GM12878 (cell line): ENCODE data around the gene COX10. TPM values are rescaled to one million over a fixed set of nuclear protein-coding genes. Genes with fewer than 3 reads are reported as not detected.

Experiments
- ATAC-seq: fragments of 200-7000 bp; cut with Tn5 transposase; 3 replicates; pipeline ENCODE4 v1.9.1; 2020; ENCODE audit warnings: mild to moderate bottlenecking, moderate library complexity
- BruUV-seq: library from RNA; stranded (reverse); fragments of 400-500 nt; replicated peaks from 2 replicates; lab custom pipeline; 2021; lab: Mats Ljungman, UMichigan
- CTCF ChIA-PET: fragments of 300-600 bp; sonication (Branson Sonifier 250); formaldehyde crosslinking; extraction: SDS; loops from one replicate; lab custom pipeline; 2021; ENCODE audit warnings: inconsistent platforms; lab: Yijun Ruan, JAX
- POLR2A ChIA-PET: fragments of 350-600 bp; formaldehyde crosslinking; extraction: SDS; loops from one replicate; lab custom pipeline; 2021; ENCODE audit warnings: inconsistent platforms; lab: Charles Lee
- RAD21 ChIA-PET: fragments of 300-600 bp; sonication (Branson Sonifier 250); formaldehyde crosslinking; loops from one replicate; lab custom pipeline; 2023; ENCODE audit warnings: antibody characterized with exemption; ENCODE audit not compliant: unreplicated experiment; lab: Charles Lee
- SMC1A ChIA-PET: fragments of 300-600 bp; sonication (Branson Sonifier 250); formaldehyde crosslinking; loops from one replicate; lab custom pipeline; 2023; ENCODE audit not compliant: unreplicated experiment, uncharacterized antibody; lab: Charles Lee
- DNase-seq: peaks from one replicate; pipeline ENCODE4 v3.0.0-alpha.2; 2011; ENCODE audit warnings: low read depth, low spot score
- FAIRE-seq: peaks from 3 replicates; lab custom pipeline; 2011; peaks lifted over from hg19 to GRCh38; lab: Jason Lieb, UNC
- H2AFZ ChIP-seq: 2 replicates; pipeline ENCODE4 v1.6.0; 2011; ENCODE audit warnings: low read depth, low read length, control low read depth; ENCODE audit not compliant: control insufficient read depth
- H3K27ac ChIP-seq: 2 replicates; pipeline ENCODE4 v1.5.1; 2011; ENCODE audit warnings: control low read depth; ENCODE audit not compliant: control insufficient read depth, insufficient read depth
- H3K27me3 ChIP-seq, 2 experiments: replicated peaks in 1 of 2; 2 replicates each; pipeline versions ENCODE4 v1.6.0 to v1.6.1; 2011; ENCODE audit warnings: low read length in 1 of 2; ENCODE audit not compliant: control insufficient read depth in 2 of 2, insufficient read depth in 2 of 2
- H3K36me3 ChIP-seq, 2 experiments: 2 replicates each; pipeline ENCODE4 v1.5.1; 2011; ENCODE audit warnings: low read length in 1 of 2; ENCODE audit not compliant: control insufficient read depth in 2 of 2, insufficient read depth in 2 of 2
- H3K4me1 ChIP-seq: 2 replicates; pipeline ENCODE4 v1.6.1; 2011; ENCODE audit warnings: mild to moderate bottlenecking, low read length, moderate library complexity, mixed read lengths; ENCODE audit not compliant: control insufficient read depth, insufficient read depth
- H3K4me2 ChIP-seq: 2 replicates; pipeline ENCODE4 v1.6.0; 2011; ENCODE audit warnings: control low read depth; ENCODE audit not compliant: control insufficient read depth, insufficient read depth
- H3K4me3 ChIP-seq: fragments of 200-600 bp; sonication (generic); 2 replicates; pipeline ENCODE4 v1.5.1; 2016
- H3K79me2 ChIP-seq: 2 replicates; pipeline ENCODE4 v1.6.0; 2011; ENCODE audit warnings: low read length; ENCODE audit not compliant: control insufficient read depth, insufficient read depth
- H3K9ac ChIP-seq: 2 replicates; pipeline ENCODE4 v1.8.0; 2011; ENCODE audit warnings: low read length, control low read depth, mixed read lengths; ENCODE audit not compliant: control insufficient read depth, insufficient read depth
- H3K9me3 ChIP-seq: replicated peaks from 3 replicates; pipeline ENCODE4 v1.5.1; 2011; ENCODE audit warnings: mild to moderate bottlenecking, low read length; ENCODE audit not compliant: control insufficient read depth, insufficient read depth
- H4K20me1 ChIP-seq: 2 replicates; pipeline ENCODE4 v1.6.0; 2011; ENCODE audit not compliant: control insufficient read depth, insufficient read depth
- BCLAF1 ChIP-seq: fragments of 450-650 bp; IDR thresholded peaks from 2 replicates; pipeline ENCODE4 v1.6.1; 2017; ENCODE audit warnings: antibody characterized with exemption, mild to moderate bottlenecking, moderate library complexity
- JUNB ChIP-seq: IDR thresholded peaks from 2 replicates; pipeline ENCODE4 v1.6.1; 2016; ENCODE audit warnings: antibody characterized with exemption, mild to moderate bottlenecking
- KDM1A ChIP-seq: fragments of 200-600 bp; sonication (generic); IDR thresholded peaks from 2 replicates; pipeline ENCODE4 v1.6.1; 2016; ENCODE audit warnings: borderline replicate concordance
- MTA2 ChIP-seq: fragments of 450-650 bp; IDR thresholded peaks from 2 replicates; pipeline ENCODE4 v1.6.1; 2016; ENCODE audit warnings: low read depth, mild to moderate bottlenecking, moderate library complexity
- WGBS: methylation state at CpG from one replicate; pipeline ENCODE4 v1.1.6; 2016; ENCODE audit warnings: low lambda C conversion rate; ENCODE audit not compliant: insufficient replicate concordance, insufficient coverage; ENCODE audit errors: missing lambda C conversion rate; 5-methylcytosine and 5-hydroxymethylcytosine counted together
- in situ Hi-C: fragments of 300-500 bp; cut with MboI; formaldehyde crosslinking; loops from 9 replicates; pipeline ENCODE4 v1.14.3; 2018; ENCODE audit warnings: mixed read lengths
- intact Hi-C: fragments of 100-400 bp; cut with micrococcal nuclease; formaldehyde crosslinking; loops from one replicate; pipeline ENCODE4 v1.14.2; 2022; ENCODE audit not compliant: unreplicated experiment
- polyA plus RNA-seq, 11 experiments: library from polyadenylated mRNA; depleted of rRNA in 4 of 11; unstranded in 6 of 11; stranded (reverse) in 5 of 11; fragments of >200 nt; fragmentation: Nextera tagmentation in 4 of 11; fragmentation: Illumina TruSeq in 1 of 11; extraction: Ambion mirVana in 4 of 11; extraction: Trizol in 1 of 11; gene quantifications; 1 replicate in 1 of 11; 2 replicates in 10 of 11; pipeline versions ENCODE4 v1.2.1 to v1.2.3, GENCODE V29; 2011 to 2016; ENCODE audit warnings: inconsistent platforms in 2 of 11, missing spikeins in 2 of 11, low read depth in 1 of 11
- total RNA-seq, 4 experiments: library from RNA; depleted of rRNA in 3 of 4; stranded (reverse); fragments of >200 nt in 3 of 4; fragmentation: Illumina TruSeq in 1 of 4; extraction: Trizol in 1 of 4; gene quantifications; 2 replicates each; pipeline versions ENCODE4 v1.2.1 to v1.2.3, GENCODE V29; 2013 to 2021
- TF ChIP-seq, protein P1 (sequence below): IDR thresholded peaks from 2 replicates; pipeline ENCODE4 v1.6.1; 2011; ENCODE audit warnings: low read depth, low read length, improper control_type of control experiment, borderline replicate concordance

COX10 gene
- total and polyA plus RNA-seq, 10 of the 15 experiments (the other 5 are each of a cell fraction or from before 2014, with no cell fraction given): 9.6 to 29.4 (median 21.3) TPM

GRCh38 chr17:14144508-14144907, 75.2 kb downstream of the COX10 start:
- Histone ChIP-seq H3K9me3 (no peaks in the 10 kb centered on the region; the same call in 2 of the 3 replicates), H3K9ac (no peak overlapping the region), H3K4me3 (no peak overlapping the region), H3K27ac (no peak overlapping the region), H3K27me3 (no peaks in the 10 kb centered on the region), H3K4me2 (no peak overlapping the region), H3K79me2 (no peaks in the 10 kb centered on the region), H2AFZ (no peak overlapping the region), H3K4me1 (no peaks in the 10 kb centered on the region), H3K36me3 (no peaks in the 10 kb centered on the region), H4K20me1 (no peaks in the 10 kb centered on the region)
- ChIA-PET SMC1A (interaction anchor here (0.7 to 1.0 kb wide), 2 partner anchors 12 to 25 kb away, joined by 3 to 4 read pairs; no protein-coding TSS in a partner anchor), CTCF (no interaction called here), POLR2A (no interaction called here), RAD21 (no interaction called here)
- FAIRE-seq (no peak), DNase-seq (no peak), ATAC-seq (no peak)
- intact Hi-C loops (no loop called here), in situ Hi-C loops (no loop called here)
- BruUV-seq: no TSS peak
- 94% methylated on average over 4 of the region's 4 CpGs for WGBS
- TF ChIP-seq BCLAF1: no peak

GRCh38 chr17:14149751-14150150, 80.4 kb downstream of the COX10 start:
- intact Hi-C loops (no loop called here), in situ Hi-C loops (no loop called here)
- no TSS peak for BruUV-seq
- TF ChIP-seq KDM1A (no peak), MTA2 (no peak), JUNB (no peak)
- TF ChIP-seq, protein P1, sequence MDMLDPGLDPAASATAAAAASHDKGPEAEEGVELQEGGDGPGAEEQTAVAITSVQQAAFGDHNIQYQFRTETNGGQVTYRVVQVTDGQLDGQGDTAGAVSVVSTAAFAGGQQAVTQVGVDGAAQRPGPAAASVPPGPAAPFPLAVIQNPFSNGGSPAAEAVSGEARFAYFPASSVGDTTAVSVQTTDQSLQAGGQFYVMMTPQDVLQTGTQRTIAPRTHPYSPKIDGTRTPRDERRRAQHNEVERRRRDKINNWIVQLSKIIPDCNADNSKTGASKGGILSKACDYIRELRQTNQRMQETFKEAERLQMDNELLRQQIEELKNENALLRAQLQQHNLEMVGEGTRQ: no peak
- no peak for ATAC-seq
- Histone ChIP-seq H3K36me3 (no peaks in the 10 kb centered on the region; a peak in 1 of 4 replicates), H4K20me1 (no peaks in the 10 kb centered on the region), H3K4me2 (no peak overlapping the region), H3K27me3 (no peaks in the 10 kb centered on the region), H3K27ac (no peak overlapping the region), H3K4me3 (no peak overlapping the region), H2AFZ (no peak overlapping the region), H3K4me1 (no peaks in the 10 kb centered on the region), H3K9me3 (no peaks in the 10 kb centered on the region; the same call in 1 of the 3 replicates), H3K79me2 (no peaks in the 10 kb centered on the region; the same call in 1 of the 2 replicates), H3K9ac (no peak overlapping the region)
- WGBS: 100% methylated on average over 5 of the region's 5 CpGs
- ChIA-PET POLR2A (no interaction called here), RAD21 (no interaction called here), CTCF (interaction anchor here (0.6 kb wide), 1 partner anchor 284 kb away, joined by 3 read pairs; no protein-coding TSS in a partner anchor), SMC1A (no interaction called here)
- no peak for FAIRE-seq
- no peak for DNase-seq
